ENCODE results near the gene CCDC185.

DNA sequence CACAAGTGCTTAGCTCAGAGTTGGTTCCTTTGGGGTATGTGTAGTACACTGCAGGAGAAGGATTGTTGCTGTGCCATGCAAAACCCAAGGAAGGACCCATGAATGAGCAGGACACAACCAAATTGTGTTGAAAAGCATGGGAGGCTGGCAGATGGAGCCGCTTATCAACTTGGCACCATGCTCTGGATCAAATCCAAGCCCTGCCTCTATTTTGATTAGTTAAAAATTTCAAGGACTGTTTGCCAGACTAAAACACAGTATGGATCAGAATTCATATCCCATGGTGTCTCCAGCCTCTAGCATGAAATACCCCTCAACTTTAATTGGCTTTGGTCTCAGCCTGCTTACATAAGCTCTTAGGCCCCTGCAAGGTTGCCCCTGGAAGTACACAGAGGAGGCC lies 27.8 kb downstream of the CCDC185 start:
- TF ChIP-seq MYC (CRISPR knock-in tag; IDR thresholded peaks at IDR 0.05; ENCODE audit: borderline replicate concordance) (no peak), CTCF (CRISPR knock-in tag; IDR thresholded peaks at IDR 0.05) (no peak), ATF2 (CRISPR knock-in tag; IDR thresholded peaks at IDR 0.05) (no peak)

Measured in HepG2 (cell line).